HCT116 (cell line): ENCODE measurements around the gene RPL13A. TPM values are rescaled to one million over a fixed set of nuclear protein-coding genes. Genes with fewer than 3 reads are reported as not detected.

Experiments used
- ATAC-seq: fragments of 200-7000 bp; cut with Tn5 transposase; 2 replicates; pipeline ENCODE4 v1.9.1; 2020; ENCODE audit warnings: mild to moderate bottlenecking, moderate library complexity
- BruUV-seq: library from RNA; stranded (reverse); fragments of 400-500 nt; replicated peaks from 2 replicates; lab custom pipeline; 2021; lab: Mats Ljungman, UMichigan
- CTCF ChIA-PET: fragments of 300-600 bp; sonication (Branson Sonifier 250); formaldehyde crosslinking; loops from one replicate; lab custom pipeline; 2021; ENCODE audit warnings: antibody characterized with exemption; lab: Charles Lee
- POLR2A ChIA-PET: fragments of 300-600, 350-600 bp; sonication (Branson Sonifier 250); formaldehyde crosslinking; loops from one replicate; lab custom pipeline; 2021; ENCODE audit warnings: antibody characterized with exemption; lab: Charles Lee
- RAD21 ChIA-PET, 2 experiments: fragments of 300-600 bp; sonication (Branson Sonifier 250); formaldehyde crosslinking; loops; one replicate each; lab custom pipeline; 2023; ENCODE audit warnings: low total read pairs in 2 of 2; ENCODE audit not compliant: uncharacterized antibody in 2 of 2, unreplicated experiment in 2 of 2, low non-redundant PET in 1 of 2; lab: Charles Lee
- DNase-seq: peaks from one replicate; pipeline ENCODE4 v3.0.0-alpha.2; 2010; ENCODE audit warnings: low read depth, low spot score
- H2AFZ ChIP-seq: fragments of 200-600 bp; shearing (Covaris generic), sonication (generic); 2 replicates; pipeline ENCODE4 v1.6.1; 2017; ENCODE audit warnings: low read depth, mixed run types, mixed read lengths, antibody characterized with exemption, low read length; ENCODE audit not compliant: poor library complexity, severe bottlenecking
- H3K27ac ChIP-seq: 2 replicates; pipeline ENCODE4 v1.5.1; 2012; ENCODE audit warnings: low read depth, low read length
- H3K27me3 ChIP-seq: fragments of 200-600 bp; sonication (generic); 2 replicates; pipeline ENCODE4 v1.6.1; 2016; ENCODE audit warnings: mixed run types, low read length, mixed read lengths; ENCODE audit not compliant: insufficient read depth
- H3K36me3 ChIP-seq, 2 experiments: fragments of 200-500 bp in 1 of 2; fragments of 200-600 bp in 1 of 2; sonication (Bioruptor generic) in 1 of 2; sonication (generic) in 1 of 2; 2 replicates each; pipeline versions ENCODE4 v1.5.1 to v1.6.1; 2014 to 2016; ENCODE audit warnings: low read length in 2 of 2, inconsistent platforms in 1 of 2, mixed read lengths in 1 of 2, mixed run types in 1 of 2; ENCODE audit not compliant: insufficient read depth in 2 of 2, control insufficient read depth in 1 of 2
- H3K4me1 ChIP-seq, 2 experiments: fragments of 200-600 bp in 1 of 2; sonication (generic) in 1 of 2; 2 replicates each; pipeline versions ENCODE4 v1.5.1 to v1.6.1; 2012 to 2017; ENCODE audit warnings: low read length in 2 of 2, inconsistent platforms in 1 of 2, mild to moderate bottlenecking in 1 of 2, mixed read lengths in 1 of 2, mixed run types in 1 of 2, moderate library complexity in 1 of 2; ENCODE audit not compliant: insufficient read depth in 2 of 2, control insufficient read depth in 1 of 2
- H3K4me2 ChIP-seq: fragments of 200-600 bp; sonication (generic); 2 replicates; pipeline ENCODE4 v1.6.1; 2017; ENCODE audit warnings: mixed run types, low read length, mixed read lengths
- H3K4me3 ChIP-seq, 2 experiments: fragments of 200-600 bp in 1 of 2; sonication (generic) in 1 of 2; replicated peaks in 1 of 2; 2 replicates each; pipeline ENCODE4 v1.5.1; 2011 to 2016; ENCODE audit warnings: low read length in 2 of 2, control low read depth in 1 of 2, low read depth in 1 of 2, mild to moderate bottlenecking in 1 of 2, mixed read lengths in 1 of 2, mixed run types in 1 of 2
- H3K79me2 ChIP-seq: fragments of 200-600 bp; sonication (generic); 2 replicates; pipeline ENCODE4 v1.6.1; 2017; ENCODE audit warnings: mild to moderate bottlenecking, mixed run types, low read length, moderate library complexity, mixed read lengths; ENCODE audit not compliant: insufficient read depth
- H3K9ac ChIP-seq: fragments of 200-600 bp; sonication (generic); 2 replicates; pipeline ENCODE4 v1.6.1; 2016; ENCODE audit warnings: low read length, mixed read lengths
- H3K9me2 ChIP-seq: fragments of 200-600 bp; sonication (generic), shearing (Covaris generic); 2 replicates; pipeline ENCODE4 v1.6.1; 2017; ENCODE audit warnings: mixed run types, mild to moderate bottlenecking, moderate library complexity; ENCODE audit not compliant: insufficient read depth
- H3K9me3 ChIP-seq, 2 experiments: fragments of 200-500 bp in 1 of 2; fragments of 200-600 bp in 1 of 2; sonication (Bioruptor generic) in 1 of 2; sonication (generic) in 1 of 2; 2 replicates each; pipeline ENCODE4 v1.6.1; 2014 to 2017; ENCODE audit warnings: low read length in 2 of 2, mixed read lengths in 2 of 2, inconsistent platforms in 1 of 2, low read depth in 1 of 2, mild to moderate bottlenecking in 1 of 2, mixed run types in 1 of 2, moderate library complexity in 1 of 2; ENCODE audit not compliant: control insufficient read depth in 1 of 2, insufficient read depth in 1 of 2
- H4K20me1 ChIP-seq: fragments of 200-600 bp; sonication (generic), shearing (Covaris generic); 2 replicates; pipeline ENCODE4 v1.6.1; 2017; ENCODE audit warnings: mixed run types, mild to moderate bottlenecking, moderate library complexity; ENCODE audit not compliant: insufficient read depth
- CBX3 ChIP-seq: IDR thresholded peaks from 2 replicates; pipeline ENCODE4 v1.6.1; 2012; ENCODE audit warnings: low read depth
- CEBPB ChIP-seq: IDR thresholded peaks from 2 replicates; pipeline ENCODE4 v1.6.1; 2012; ENCODE audit warnings: low read depth
- EGR1 ChIP-seq: IDR thresholded peaks from 2 replicates; pipeline ENCODE4 v1.6.1; 2012; ENCODE audit warnings: low read depth
- ELF1 ChIP-seq: IDR thresholded peaks from 2 replicates; pipeline ENCODE4 v1.6.1; 2012; ENCODE audit warnings: low read depth, borderline replicate concordance
- FOSL1 ChIP-seq: IDR thresholded peaks from 2 replicates; pipeline ENCODE4 v1.6.1; 2012; ENCODE audit warnings: low read depth
- POLR2A ChIP-seq: IDR thresholded peaks from 2 replicates; pipeline ENCODE4 v1.7.0; 2011; ENCODE audit warnings: borderline replicate concordance; ENCODE audit not compliant: insufficient read depth, insufficient read length; ENCODE audit errors: extremely low read depth
- POLR2AphosphoS5 ChIP-seq: IDR thresholded peaks from 2 replicates; pipeline ENCODE4 v1.6.1; 2011; ENCODE audit warnings: mild to moderate bottlenecking, low read depth, low read length, moderate library complexity
- RAD21 ChIP-seq: IDR thresholded peaks from 2 replicates; pipeline ENCODE4 v1.6.1; 2012; ENCODE audit warnings: low read depth, mild to moderate bottlenecking
- SIN3A ChIP-seq: IDR thresholded peaks from 2 replicates; pipeline ENCODE4 v1.6.1; 2012; ENCODE audit warnings: low read depth
- SP1 ChIP-seq: IDR thresholded peaks from 2 replicates; pipeline ENCODE4 v1.6.1; 2012; ENCODE audit warnings: low read depth
- TCF7L2 ChIP-seq: IDR thresholded peaks from 2 replicates; pipeline ENCODE4 v1.7.0; 2011; ENCODE audit warnings: borderline replicate concordance, inconsistent platforms; ENCODE audit not compliant: insufficient read depth, insufficient read length; ENCODE audit errors: extremely low read depth
- YY1 ChIP-seq: IDR thresholded peaks from 2 replicates; pipeline ENCODE4 v1.6.1; 2011; ENCODE audit warnings: low read length, low read depth, moderate library complexity, mild to moderate bottlenecking; ENCODE audit not compliant: insufficient replicate concordance; ENCODE audit errors: extremely low read depth
- ZFX ChIP-seq: fragments of 450-650 bp; IDR thresholded peaks from 2 replicates; pipeline ENCODE4 v1.6.1; 2017
- ZNF274 ChIP-seq: fragments of 200-500 bp; sonication (Bioruptor generic); IDR thresholded peaks from 2 replicates; pipeline ENCODE4 v1.6.1; 2014; ENCODE audit warnings: mild to moderate bottlenecking, low read depth, low read length, inconsistent platforms
- intact Hi-C: fragments of 100-400 bp; cut with micrococcal nuclease; formaldehyde crosslinking; loops from 2 replicates; pipeline ENCODE4 v1.10.0; 2022
- total RNA-seq: library from RNA; stranded (reverse); gene quantifications from one replicate; pipeline ENCODE4 v1.2.1, GENCODE V29; 2021; ENCODE audit not compliant: unreplicated experiment
- TF ChIP-seq, protein P1 (sequence below), 3 experiments: fragments of 200-600 bp in 1 of 3; sonication (generic) in 1 of 3; IDR thresholded peaks in 2 of 3; conservative IDR thresholded peaks in 1 of 3; 2 replicates each; pipeline ENCODE4 v1.5.1; 2012 to 2017; ENCODE audit warnings: low read depth in 2 of 3, low read length in 2 of 3, antibody characterized with exemption in 1 of 3, borderline replicate concordance in 1 of 3, control low read depth in 1 of 3, mild to moderate bottlenecking in 1 of 3, mixed read lengths in 1 of 3, mixed run types in 1 of 3, moderate library complexity in 1 of 3; ENCODE audit not compliant: insufficient read depth in 1 of 3
- TF ChIP-seq, protein P2 (sequence below): IDR thresholded peaks from 2 replicates; pipeline ENCODE4 v1.6.1; 2012
- TF ChIP-seq, protein P3 (sequence below): IDR thresholded peaks from 2 replicates; pipeline ENCODE4 v1.6.1; 2012; ENCODE audit warnings: low read depth
- TF ChIP-seq, protein P4 (sequence below): IDR thresholded peaks from 2 replicates; pipeline ENCODE4 v1.6.1; 2011; ENCODE audit warnings: mild to moderate bottlenecking, low read length, moderate library complexity; ENCODE audit not compliant: insufficient replicate concordance; ENCODE audit errors: extremely low read depth
- TF ChIP-seq, protein P5 (sequence below): IDR thresholded peaks from 2 replicates; pipeline ENCODE4 v1.6.1; 2012

RPL13A gene
- total RNA-seq, 1 experiment from 2014 or later: 3,719 TPM

DNA sequence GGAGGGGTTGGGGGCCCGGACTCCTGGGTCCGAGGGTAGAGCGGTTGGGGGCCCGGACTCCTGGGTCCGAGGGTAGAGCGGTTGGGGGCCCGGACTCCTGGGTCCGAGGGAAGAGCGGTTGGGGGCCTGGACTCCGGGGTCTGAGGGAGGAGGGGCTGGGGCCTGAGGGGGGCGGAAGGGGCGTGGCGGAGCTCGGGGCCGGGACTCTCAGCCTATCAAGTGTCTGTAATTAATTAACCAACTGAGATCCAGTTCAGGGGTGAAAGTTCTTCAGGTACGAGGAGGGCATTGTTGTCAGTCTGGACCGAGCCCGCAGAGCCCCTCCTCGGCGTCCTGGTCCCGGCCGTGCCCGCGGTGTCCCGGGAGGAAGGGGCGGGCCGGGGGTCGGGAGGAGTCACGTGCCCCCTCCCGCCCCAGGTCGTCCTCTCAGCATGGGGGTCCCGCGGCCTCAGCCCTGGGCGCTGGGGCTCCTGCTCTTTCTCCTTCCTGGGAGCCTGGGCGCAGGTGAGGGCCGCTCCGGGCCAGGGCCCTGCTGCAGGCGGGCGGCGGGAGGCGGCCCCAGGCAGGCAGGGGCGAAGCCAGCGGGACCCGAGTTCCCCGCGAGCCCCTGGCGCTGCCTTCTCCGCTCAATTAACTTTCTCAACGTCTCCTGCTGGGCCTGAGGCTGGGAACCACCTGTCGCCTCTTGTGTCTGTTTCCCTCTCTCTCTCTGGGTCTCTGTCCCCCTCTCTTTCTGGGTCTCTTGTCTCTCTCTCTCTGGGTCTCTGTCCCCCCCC, 25.8 kb downstream of the RPL13A start:
- intact Hi-C loops: no loop called here
- H2AFZ ChIP-seq: no peak overlapping the region

More for the DNA sequence above, 25.8 kb downstream of the RPL13A start:
- TF ChIP-seq ZNF274: no peak
- no peak for TF ChIP-seq CBX3
- no peak for TF ChIP-seq POLR2AphosphoS5
- TF ChIP-seq, protein P1, sequence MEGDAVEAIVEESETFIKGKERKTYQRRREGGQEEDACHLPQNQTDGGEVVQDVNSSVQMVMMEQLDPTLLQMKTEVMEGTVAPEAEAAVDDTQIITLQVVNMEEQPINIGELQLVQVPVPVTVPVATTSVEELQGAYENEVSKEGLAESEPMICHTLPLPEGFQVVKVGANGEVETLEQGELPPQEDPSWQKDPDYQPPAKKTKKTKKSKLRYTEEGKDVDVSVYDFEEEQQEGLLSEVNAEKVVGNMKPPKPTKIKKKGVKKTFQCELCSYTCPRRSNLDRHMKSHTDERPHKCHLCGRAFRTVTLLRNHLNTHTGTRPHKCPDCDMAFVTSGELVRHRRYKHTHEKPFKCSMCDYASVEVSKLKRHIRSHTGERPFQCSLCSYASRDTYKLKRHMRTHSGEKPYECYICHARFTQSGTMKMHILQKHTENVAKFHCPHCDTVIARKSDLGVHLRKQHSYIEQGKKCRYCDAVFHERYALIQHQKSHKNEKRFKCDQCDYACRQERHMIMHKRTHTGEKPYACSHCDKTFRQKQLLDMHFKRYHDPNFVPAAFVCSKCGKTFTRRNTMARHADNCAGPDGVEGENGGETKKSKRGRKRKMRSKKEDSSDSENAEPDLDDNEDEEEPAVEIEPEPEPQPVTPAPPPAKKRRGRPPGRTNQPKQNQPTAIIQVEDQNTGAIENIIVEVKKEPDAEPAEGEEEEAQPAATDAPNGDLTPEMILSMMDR (IDR thresholded peaks at IDR 0.05 in 2 of 3, conservative IDR thresholded peaks at IDR 0.05 in 1 of 3; ENCODE audit: borderline replicate concordance in 1 of 3, insufficient read depth in 1 of 3, low read depth in 2 of 3, low read length in 2 of 3): no peak
- no peak for TF ChIP-seq ELF1
- TF ChIP-seq, protein P2, sequence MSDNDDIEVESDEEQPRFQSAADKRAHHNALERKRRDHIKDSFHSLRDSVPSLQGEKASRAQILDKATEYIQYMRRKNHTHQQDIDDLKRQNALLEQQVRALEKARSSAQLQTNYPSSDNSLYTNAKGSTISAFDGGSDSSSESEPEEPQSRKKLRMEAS: no peak
- no peak for TF ChIP-seq EGR1
- TF ChIP-seq YY1: no peak
- TF ChIP-seq SP1: no peak
- no peak for TF ChIP-seq CEBPB
- no peak for TF ChIP-seq RAD21
- no peak for TF ChIP-seq POLR2A
- TF ChIP-seq FOSL1: no peak
- TF ChIP-seq SIN3A: no peak
- TF ChIP-seq, protein P3, sequence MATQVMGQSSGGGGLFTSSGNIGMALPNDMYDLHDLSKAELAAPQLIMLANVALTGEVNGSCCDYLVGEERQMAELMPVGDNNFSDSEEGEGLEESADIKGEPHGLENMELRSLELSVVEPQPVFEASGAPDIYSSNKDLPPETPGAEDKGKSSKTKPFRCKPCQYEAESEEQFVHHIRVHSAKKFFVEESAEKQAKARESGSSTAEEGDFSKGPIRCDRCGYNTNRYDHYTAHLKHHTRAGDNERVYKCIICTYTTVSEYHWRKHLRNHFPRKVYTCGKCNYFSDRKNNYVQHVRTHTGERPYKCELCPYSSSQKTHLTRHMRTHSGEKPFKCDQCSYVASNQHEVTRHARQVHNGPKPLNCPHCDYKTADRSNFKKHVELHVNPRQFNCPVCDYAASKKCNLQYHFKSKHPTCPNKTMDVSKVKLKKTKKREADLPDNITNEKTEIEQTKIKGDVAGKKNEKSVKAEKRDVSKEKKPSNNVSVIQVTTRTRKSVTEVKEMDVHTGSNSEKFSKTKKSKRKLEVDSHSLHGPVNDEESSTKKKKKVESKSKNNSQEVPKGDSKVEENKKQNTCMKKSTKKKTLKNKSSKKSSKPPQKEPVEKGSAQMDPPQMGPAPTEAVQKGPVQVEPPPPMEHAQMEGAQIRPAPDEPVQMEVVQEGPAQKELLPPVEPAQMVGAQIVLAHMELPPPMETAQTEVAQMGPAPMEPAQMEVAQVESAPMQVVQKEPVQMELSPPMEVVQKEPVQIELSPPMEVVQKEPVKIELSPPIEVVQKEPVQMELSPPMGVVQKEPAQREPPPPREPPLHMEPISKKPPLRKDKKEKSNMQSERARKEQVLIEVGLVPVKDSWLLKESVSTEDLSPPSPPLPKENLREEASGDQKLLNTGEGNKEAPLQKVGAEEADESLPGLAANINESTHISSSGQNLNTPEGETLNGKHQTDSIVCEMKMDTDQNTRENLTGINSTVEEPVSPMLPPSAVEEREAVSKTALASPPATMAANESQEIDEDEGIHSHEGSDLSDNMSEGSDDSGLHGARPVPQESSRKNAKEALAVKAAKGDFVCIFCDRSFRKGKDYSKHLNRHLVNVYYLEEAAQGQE: no peak
- TF ChIP-seq, protein P4, sequence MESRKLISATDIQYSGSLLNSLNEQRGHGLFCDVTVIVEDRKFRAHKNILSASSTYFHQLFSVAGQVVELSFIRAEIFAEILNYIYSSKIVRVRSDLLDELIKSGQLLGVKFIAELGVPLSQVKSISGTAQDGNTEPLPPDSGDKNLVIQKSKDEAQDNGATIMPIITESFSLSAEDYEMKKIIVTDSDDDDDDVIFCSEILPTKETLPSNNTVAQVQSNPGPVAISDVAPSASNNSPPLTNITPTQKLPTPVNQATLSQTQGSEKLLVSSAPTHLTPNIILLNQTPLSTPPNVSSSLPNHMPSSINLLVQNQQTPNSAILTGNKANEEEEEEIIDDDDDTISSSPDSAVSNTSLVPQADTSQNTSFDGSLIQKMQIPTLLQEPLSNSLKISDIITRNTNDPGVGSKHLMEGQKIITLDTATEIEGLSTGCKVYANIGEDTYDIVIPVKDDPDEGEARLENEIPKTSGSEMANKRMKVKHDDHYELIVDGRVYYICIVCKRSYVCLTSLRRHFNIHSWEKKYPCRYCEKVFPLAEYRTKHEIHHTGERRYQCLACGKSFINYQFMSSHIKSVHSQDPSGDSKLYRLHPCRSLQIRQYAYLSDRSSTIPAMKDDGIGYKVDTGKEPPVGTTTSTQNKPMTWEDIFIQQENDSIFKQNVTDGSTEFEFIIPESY: no peak
- TF ChIP-seq, protein P5, sequence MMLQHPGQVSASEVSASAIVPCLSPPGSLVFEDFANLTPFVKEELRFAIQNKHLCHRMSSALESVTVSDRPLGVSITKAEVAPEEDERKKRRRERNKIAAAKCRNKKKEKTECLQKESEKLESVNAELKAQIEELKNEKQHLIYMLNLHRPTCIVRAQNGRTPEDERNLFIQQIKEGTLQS: no peak
- TF ChIP-seq ZFX: no peak
- no peak for TF ChIP-seq TCF7L2
- Histone ChIP-seq H3K36me3 (no peaks in the 10 kb centered on the region), H3K79me2 (no peaks in the 10 kb centered on the region), H3K4me3 (no peak overlapping the region), H3K4me2 (no peak overlapping the region), H3K9ac (no peak overlapping the region), H3K4me1 (peaks cover 4 to 13% of the 10 kb centered on the region in 2 experiments; a peak in 3 of 4 replicates), H3K27me3 (no peaks in the 10 kb centered on the region), H3K27ac (no peak overlapping the region), H3K9me3 (no peaks in the 10 kb centered on the region), H4K20me1 (no peaks in the 10 kb centered on the region), H3K9me2 (no peaks in the 10 kb centered on the region)
- RAD21 ChIA-PET: no interaction called here
- CTCF ChIA-PET: interaction anchor here (0.6 kb wide), 1 partner anchor 386 kb away, joined by 3 read pairs; no protein-coding TSS in a partner anchor
- POLR2A ChIA-PET: interaction anchor here (0.5 to 1.5 kb wide), 2 partner anchors 61 to 77 kb away, joined by 3 read pairs; no protein-coding TSS in a partner anchor
- BruUV-seq: no TSS peak
- DNase-seq (no peak), ATAC-seq (peak; percentile 18; the same call in 1 of the 2 replicates)
